Breast epithelium (tissue), 4 donors: ENCODE measurements around the gene RYR3. TPM values are rescaled to one million over a fixed set of nuclear protein-coding genes. Genes with fewer than 3 reads are reported as not detected.

Experiments
- DNase-seq, 2 donors: peaks; one replicate each; pipeline ENCODE4 v3.0.0-alpha.2; 2019; ENCODE audit warnings: low spot score in 2 of 2
- H3K27ac ChIP-seq, 2 donors: fragments of 200-600 bp; sonication (generic) in 1 of 2; one replicate each; pipeline ENCODE4 v1.5.1; 2016 to 2019; ENCODE audit warnings: mild to moderate bottlenecking in 1 of 2
- H3K27me3 ChIP-seq, 2 donors: fragments of 200-600 bp; sonication (generic) in 1 of 2; one replicate each; pipeline versions ENCODE4 v1.5.1 to v1.6.0; 2017 to 2019; ENCODE audit warnings: control low read depth in 1 of 2, mild to moderate bottlenecking in 1 of 2
- H3K36me3 ChIP-seq: fragments of 200-600 bp; one replicate; pipeline ENCODE4 v1.5.1; 2019
- H3K4me1 ChIP-seq, 2 donors: fragments of 200-600 bp; sonication (generic); one replicate each; pipeline ENCODE4 v1.5.1; 2016 to 2019; ENCODE audit warnings: control low read depth in 1 of 2
- H3K4me3 ChIP-seq, 3 donors: fragments of 200-600 bp; sonication (generic); 1 replicate in 2 of 3; 2 replicates in 1 of 3; pipeline ENCODE4 v1.5.1; 2016 to 2019; ENCODE audit warnings: mild to moderate bottlenecking in 3 of 3, moderate library complexity in 2 of 3
- H3K9me3 ChIP-seq, 2 donors: fragments of 200-600 bp; sonication (generic) in 1 of 2; one replicate each; pipeline ENCODE4 v1.5.1; 2016 to 2019; ENCODE audit warnings: control low read depth in 1 of 2
- CTCF ChIP-seq, 3 donors: fragments of 450-650 bp; IDR thresholded peaks; one replicate each; pipeline ENCODE4 v1.5.1; 2016 to 2017; ENCODE audit warnings: antibody characterized with exemption in 3 of 3, mild to moderate bottlenecking in 3 of 3, moderate library complexity in 3 of 3
- POLR2A ChIP-seq: fragments of 450-650 bp; IDR thresholded peaks from one replicate; pipeline ENCODE4 v1.6.1; 2016; ENCODE audit warnings: antibody characterized with exemption, mild to moderate bottlenecking, moderate library complexity
- POLR2AphosphoS5 ChIP-seq, 3 donors: sonication (generic); formaldehyde crosslinking; IDR thresholded peaks; one replicate each; pipeline ENCODE4 v1.6.1; 2017; ENCODE audit warnings: antibody characterized with exemption in 3 of 3
- intact Hi-C: fragments of 100-400 bp; cut with DNase I; formaldehyde crosslinking; loops from one replicate; pipeline ENCODE4 v1.15.1; 2023; ENCODE audit warnings: low total_unique reads
- total RNA-seq, 3 donors: library from RNA; depleted of rRNA; stranded (reverse); fragments of >200 nt; gene quantifications; one replicate each; pipeline ENCODE4 v1.1.0, GENCODE V29; 2016

Gene RYR3
- total RNA-seq, 3 donors from 2014 or later: 1.8 to 4.2 (median 2.6) TPM

GRCh38 chr15:33629647-33630046 is 318.9 kb downstream of the RYR3 start:
- TF ChIP-seq POLR2AphosphoS5 (IDR thresholded peaks at IDR 0.05): no peak
- no peak for TF ChIP-seq POLR2A
- TF ChIP-seq CTCF (IDR thresholded peaks at IDR 0.05): no peak
- Histone ChIP-seq H3K27me3 (no peaks in the 10 kb centered on the region), H3K4me3 (no peak overlapping the region), H3K4me1 (no peaks in the 10 kb centered on the region), H3K27ac (no peak overlapping the region), H3K36me3 (no peaks in the 10 kb centered on the region), H3K9me3 (no peaks in the 10 kb centered on the region)
- DNase-seq: no peak
- intact Hi-C loops: no loop called here

- intact Hi-C loops: no loop called here
- DNase-seq: no peak
- H3K27me3 ChIP-seq: no peaks in the 10 kb centered on the region
- H3K4me3 ChIP-seq: no peak overlapping the region
- TF ChIP-seq POLR2A: no peak
- TF ChIP-seq POLR2AphosphoS5 (IDR thresholded peaks at IDR 0.05): no peak
- TF ChIP-seq CTCF (IDR thresholded peaks at IDR 0.05): no peak
- H3K9me3 ChIP-seq: no peaks in the 10 kb centered on the region
- H3K4me1 ChIP-seq: no peaks in the 10 kb centered on the region
- H3K36me3 ChIP-seq: no peaks in the 10 kb centered on the region
- H3K27ac ChIP-seq: no peak overlapping the region
These were observed 325.5 kb downstream of the RYR3 start for GRCh38 chr15:33636234-33636633.

DNA sequence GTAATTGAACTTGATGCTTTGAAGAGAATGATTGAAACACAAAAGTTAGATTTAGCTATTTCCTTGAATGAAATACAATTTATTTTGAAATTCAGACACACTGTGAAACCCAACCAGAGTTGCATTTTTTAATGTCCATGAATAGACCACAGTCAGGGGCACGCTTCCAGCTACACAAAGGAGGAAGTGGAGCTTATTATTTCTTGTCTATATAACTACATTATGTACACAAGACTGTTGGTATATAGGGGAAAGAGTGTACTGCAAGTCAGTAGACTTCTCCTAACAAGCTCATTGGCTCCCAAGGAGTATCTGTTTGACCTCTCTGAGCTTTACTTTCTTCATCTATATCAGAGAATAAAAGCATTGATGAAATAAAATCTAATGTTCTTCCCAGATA is 326.2 kb downstream of the RYR3 start:
- intact Hi-C loops: no loop called here
- Histone ChIP-seq H3K4me3 (no peak overlapping the region), H3K27me3 (no peaks in the 10 kb centered on the region), H3K27ac (no peak overlapping the region), H3K4me1 (no peaks in the 10 kb centered on the region), H3K9me3 (no peaks in the 10 kb centered on the region), H3K36me3 (no peaks in the 10 kb centered on the region)
- DNase-seq: no peak
- TF ChIP-seq POLR2AphosphoS5 (IDR thresholded peaks at IDR 0.05): no peak
- TF ChIP-seq CTCF (IDR thresholded peaks at IDR 0.05): no peak
- no peak for TF ChIP-seq POLR2A

GRCh38 chr15:33638453-33638852 is 327.7 kb downstream of the RYR3 start:
- Histone ChIP-seq H3K4me1 (no peaks in the 10 kb centered on the region), H3K4me3 (no peak overlapping the region), H3K9me3 (no peaks in the 10 kb centered on the region), H3K36me3 (no peaks in the 10 kb centered on the region), H3K27ac (no peak overlapping the region), H3K27me3 (no peaks in the 10 kb centered on the region)
- no peak for DNase-seq
- no peak for TF ChIP-seq POLR2AphosphoS5 (IDR thresholded peaks at IDR 0.05)
- no peak for TF ChIP-seq POLR2A
- no peak for TF ChIP-seq CTCF (IDR thresholded peaks at IDR 0.05)
- intact Hi-C loops: no loop called here

DNA sequence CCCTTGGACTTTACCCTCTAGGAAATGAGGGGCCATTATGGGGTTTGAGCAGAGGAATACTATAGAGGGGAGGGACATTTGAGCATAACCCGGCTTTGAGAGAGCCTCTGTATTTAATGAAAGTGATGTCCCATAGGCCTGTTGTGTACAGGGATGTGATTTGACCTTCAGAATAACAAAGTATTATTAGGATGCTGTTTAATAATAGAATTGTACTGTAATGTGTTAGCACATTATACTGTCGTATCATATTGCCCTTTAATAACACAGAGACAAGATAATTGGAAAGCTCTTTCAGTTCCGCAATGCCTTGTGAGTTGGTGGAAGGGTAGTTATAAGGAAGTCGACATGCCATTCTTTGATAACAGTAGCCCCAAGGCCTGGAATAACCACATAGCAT is 328.3 kb downstream of the RYR3 start:
- Histone ChIP-seq H3K4me1 (no peaks in the 10 kb centered on the region), H3K4me3 (no peak overlapping the region), H3K27ac (no peak overlapping the region), H3K27me3 (no peaks in the 10 kb centered on the region), H3K36me3 (no peaks in the 10 kb centered on the region), H3K9me3 (no peaks in the 10 kb centered on the region)
- TF ChIP-seq CTCF (IDR thresholded peaks at IDR 0.05) (no peak), POLR2A (no peak), POLR2AphosphoS5 (IDR thresholded peaks at IDR 0.05) (no peak)
- intact Hi-C loops: no loop called here
- DNase-seq: no peak
